OCI-LY7 (cell line): ENCODE measurements around the gene FAM149B1. TPM values are rescaled to one million over a fixed set of nuclear protein-coding genes. Genes with fewer than 3 reads are reported as not detected.
A peak's percentile ranks its signal among the peaks of the same experiment; 100 is the strongest.

Source experiments
- BruUV-seq: library from RNA; stranded (reverse); fragments of 400-500 nt; replicated peaks from 2 replicates; lab custom pipeline; 2021; lab: Mats Ljungman, UMichigan
- CTCF ChIA-PET: fragments of 300-600 bp; sonication (Branson Sonifier 250); formaldehyde crosslinking; loops from one replicate; lab custom pipeline; 2022; ENCODE audit warnings: antibody characterized with exemption; ENCODE audit not compliant: unreplicated experiment; lab: Charles Lee
- POLR2A ChIA-PET: fragments of 300-600 bp; sonication (Branson Sonifier 250); formaldehyde crosslinking; loops from one replicate; lab custom pipeline; 2022; ENCODE audit warnings: antibody characterized with exemption; lab: Charles Lee
- DNase-seq: peaks from one replicate; pipeline ENCODE4 v3.0.0-alpha.2; 2015; ENCODE audit warnings: low spot score
- H2AFZ ChIP-seq: fragments of 200-600 bp; sonication (generic), shearing (Covaris generic); 2 replicates; pipeline ENCODE4 v1.6.1; 2014; ENCODE audit warnings: mild to moderate bottlenecking, antibody characterized with exemption, low read length, moderate library complexity
- H3K27ac ChIP-seq: fragments of 200-600 bp; sonication (generic); 2 replicates; pipeline ENCODE4 v1.5.1; 2014; ENCODE audit warnings: mixed run types, low read depth, mild to moderate bottlenecking, moderate library complexity, low read length, inconsistent platforms; ENCODE audit not compliant: poor library complexity, severe bottlenecking
- H3K36me3 ChIP-seq: fragments of 200-600 bp; sonication (generic); 2 replicates; pipeline ENCODE4 v1.6.1; 2014; ENCODE audit warnings: mild to moderate bottlenecking, antibody characterized with exemption, low read length, moderate library complexity, mixed read lengths; ENCODE audit not compliant: insufficient read depth
- H3K4me1 ChIP-seq: fragments of 200-600 bp; sonication (generic); 2 replicates; pipeline ENCODE4 v1.5.1; 2014; ENCODE audit warnings: mild to moderate bottlenecking, low read length; ENCODE audit not compliant: insufficient read depth, poor library complexity, severe bottlenecking
- H3K4me2 ChIP-seq: fragments of 200-600 bp; sonication (generic); 2 replicates; pipeline ENCODE4 v1.6.1; 2014; ENCODE audit warnings: mild to moderate bottlenecking, low read length
- H3K4me3 ChIP-seq: fragments of 200-600 bp; sonication (generic); 2 replicates; pipeline ENCODE4 v1.5.1; 2014; ENCODE audit warnings: mild to moderate bottlenecking, low read depth, low read length; ENCODE audit not compliant: poor library complexity, severe bottlenecking
- H3K79me2 ChIP-seq: fragments of 200-600 bp; sonication (generic); 2 replicates; pipeline ENCODE4 v1.6.1; 2016; ENCODE audit warnings: low read depth, mild to moderate bottlenecking, low read length, moderate library complexity, mixed read lengths; ENCODE audit not compliant: insufficient read depth
- H3K9me2 ChIP-seq: fragments of 200-600 bp; sonication (generic); 2 replicates; pipeline ENCODE4 v1.6.1; 2016; ENCODE audit warnings: mild to moderate bottlenecking, low read length, mixed read lengths; ENCODE audit not compliant: insufficient read depth
- H3K9me3 ChIP-seq: fragments of 200-600 bp; sonication (generic); 2 replicates; pipeline ENCODE4 v1.6.1; 2014; ENCODE audit warnings: mild to moderate bottlenecking, mixed run types, low read length, mixed read lengths
- H4K20me1 ChIP-seq: fragments of 200-600 bp; sonication (generic); 2 replicates; pipeline ENCODE4 v1.6.1; 2014; ENCODE audit warnings: mild to moderate bottlenecking, antibody characterized with exemption, low read length, moderate library complexity, mixed read lengths; ENCODE audit not compliant: insufficient read depth
- CTCF ChIP-seq: fragments of 200-600 bp; sonication (generic); conservative IDR thresholded peaks from 2 replicates; pipeline ENCODE4 v1.5.1; 2014; ENCODE audit warnings: mild to moderate bottlenecking, antibody characterized with exemption, low read length, moderate library complexity, mixed read lengths
- EZH2phosphoT487 ChIP-seq: fragments of 200-600 bp; sonication (generic); IDR thresholded peaks from 2 replicates; pipeline ENCODE4 v1.6.1; 2018; ENCODE audit warnings: low read depth, borderline replicate concordance, mild to moderate bottlenecking, mixed run types, antibody characterized with exemption, low read length, moderate library complexity, mixed read lengths
- intact Hi-C: fragments of 100-400 bp; cut with micrococcal nuclease; formaldehyde crosslinking; loops from one replicate; pipeline ENCODE4 v1.10.0; 2022; ENCODE audit not compliant: unreplicated experiment
- total RNA-seq, 2 experiments: library from RNA; depleted of rRNA in 1 of 2; stranded (reverse); fragments of >200 nt in 1 of 2; shearing (Covaris generic) in 1 of 2; gene quantifications; 2 replicates each; pipeline ENCODE4 v1.2.3, GENCODE V29; 2014 to 2022

Gene FAM149B1
- total RNA-seq, 2 experiments from 2014 or later = 14.7 to 18.5 TPM

- Histone ChIP-seq H2AFZ (no peak overlapping the region), H3K79me2 (peaks cover 77% of the 10 kb centered on the region), H3K4me3 (peak overlapping the region; percentile 94), H3K4me2 (peak overlapping the region; percentile 98), H4K20me1 (peaks cover 29% of the 10 kb centered on the region; the same call in 1 of the 2 replicates), H3K9me2 (no peaks in the 10 kb centered on the region), H3K9me3 (no peaks in the 10 kb centered on the region), H3K4me1 (peaks cover 42% of the 10 kb centered on the region), H3K36me3 (peaks cover 89% of the 10 kb centered on the region), H3K27ac (peak overlapping the region; percentile 91)
- peak; percentile 72 for DNase-seq
- POLR2A ChIA-PET = interaction anchor here (0.5 to 1.1 kb wide), 8 partner anchors 8 to 383 kb away, joined by 3 to 8 read pairs (median 3); partner anchors contain the start of gene MRPS16
- TF ChIP-seq CTCF = no peak
- TF ChIP-seq EZH2phosphoT487 = no peak
- BruUV-seq = no TSS peak
- intact Hi-C loops = loop anchor here (5.0 kb wide), 2 partner anchors 78 to 148 kb away; partner anchors contain the start of genes ECD, FAM149B1 and P4HA1
- CTCF ChIA-PET = interaction anchor here (0.6 kb wide), 1 partner anchor 913 kb away, joined by 5 read pairs; no protein-coding TSS in a partner anchor
Observed at GRCh38 chr10:73244866-73245477, 77.1 kb downstream of the FAM149B1 start.

DNA sequence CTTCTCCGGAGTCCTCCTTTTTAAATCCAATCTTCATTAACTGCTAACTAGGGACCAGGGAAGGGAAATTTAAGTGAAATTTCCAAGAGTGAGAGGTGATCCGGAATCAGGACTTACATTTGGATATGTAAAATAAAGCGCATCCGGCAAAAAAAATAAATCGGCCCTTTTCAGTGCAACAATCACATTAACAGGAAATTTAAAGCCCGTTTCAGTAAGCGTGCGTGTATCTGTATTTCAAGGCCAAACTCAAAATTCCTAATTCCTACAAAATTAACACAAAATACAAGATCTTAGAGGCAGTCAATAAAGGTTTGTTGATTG, 78.4 kb downstream of the FAM149B1 start:
- ChIA-PET POLR2A (interaction anchor here (0.7 to 2.1 kb wide), 3 partner anchors 151 to 249 kb away, joined by 3 to 10 read pairs (median 3); partner anchors contain the start of gene PPP3CB), CTCF (no interaction called here)
- peaks cover 86% of the 10 kb centered on the region for H3K79me2 ChIP-seq
- H4K20me1 ChIP-seq = peaks cover 29% of the 10 kb centered on the region; the same call in 1 of the 2 replicates
- no peak overlapping the region; the same call in 1 of the 2 replicates for H2AFZ ChIP-seq
- DNase-seq = peak; percentile 41
- TSS peak; percentile 51 for BruUV-seq
- intact Hi-C loops = loop anchor here (2.0 to 5.0 kb wide), 3 partner anchors 79 to 485 kb away; partner anchors contain the start of genes ECD, FAM149B1 and P4HA1
- H3K9me3 ChIP-seq = no peaks in the 10 kb centered on the region
- H3K4me1 ChIP-seq = peaks cover 54% of the 10 kb centered on the region
- H3K4me3 ChIP-seq = peak overlapping the region; percentile 94
- H3K27ac ChIP-seq = peak overlapping the region; percentile 91
- TF ChIP-seq EZH2phosphoT487 (no peak), CTCF (no peak)
- H3K9me2 ChIP-seq = no peaks in the 10 kb centered on the region
- peaks cover 88% of the 10 kb centered on the region for H3K36me3 ChIP-seq
- H3K4me2 ChIP-seq = peak overlapping the region; percentile 98
